IMR-90 (cell line): ENCODE measurements around the gene MAGI1. TPM values are rescaled to one million over a fixed set of nuclear protein-coding genes. Genes with fewer than 3 reads are reported as not detected.

ENCODE experiments used
- ATAC-seq: fragments of 200-7000 bp; cut with Tn5 transposase; 2 replicates; pipeline ENCODE4 v1.9.1; 2020; ENCODE audit warnings: low read depth, mild to moderate bottlenecking, moderate library complexity
- BruUV-seq: library from RNA; stranded (reverse); fragments of 400-500 nt; replicated peaks from 2 replicates; lab custom pipeline; 2021; lab: Mats Ljungman, UMichigan
- CTCF ChIA-PET: fragments of 300-600 bp; formaldehyde crosslinking; extraction: SDS; loops from one replicate; lab custom pipeline; 2021; ENCODE audit warnings: antibody characterized with exemption; lab: Yijun Ruan, JAX
- POLR2A ChIA-PET: fragments of 300-600 bp; sonication (Branson Sonifier 250); formaldehyde crosslinking; loops from one replicate; lab custom pipeline; 2022; ENCODE audit warnings: antibody characterized with exemption; ENCODE audit not compliant: unreplicated experiment; lab: Charles Lee
- DNase-seq: peaks from one replicate; pipeline ENCODE4 v3.0.0; 2013
- H2AFZ ChIP-seq: replicated peaks from 2 replicates; pipeline ENCODE3; 2013; ENCODE audit warnings: low read length, mild to moderate bottlenecking; ENCODE audit not compliant: poor library complexity
- H2AK5ac ChIP-seq: 2 replicates; pipeline ENCODE4 v1.6.1; 2013; ENCODE audit warnings: low read depth, low read length, inconsistent platforms
- H2AK9ac ChIP-seq: replicated peaks from 2 replicates; pipeline ENCODE3; 2013; ENCODE audit warnings: mild to moderate bottlenecking, low read depth, low read length, moderate library complexity; ENCODE audit not compliant: poor library complexity
- H2BK120ac ChIP-seq: 2 replicates; pipeline ENCODE4 v1.6.1; 2013; ENCODE audit warnings: low read depth, low read length, inconsistent platforms
- H2BK15ac ChIP-seq: 3 replicates; pipeline ENCODE4 v1.6.1; 2013; ENCODE audit warnings: low read depth, low read length, inconsistent platforms
- H2BK20ac ChIP-seq: 2 replicates; pipeline ENCODE4 v1.6.1; 2013; ENCODE audit warnings: low read depth, mild to moderate bottlenecking, inconsistent platforms, low read length, moderate library complexity
- H2BK5ac ChIP-seq: 2 replicates; pipeline ENCODE4 v1.6.1; 2013; ENCODE audit warnings: mild to moderate bottlenecking, low read depth, low read length, inconsistent platforms; ENCODE audit not compliant: poor library complexity, severe bottlenecking
- H3K14ac ChIP-seq: replicated peaks from 2 replicates; pipeline ENCODE4 v1.6.1; 2013; ENCODE audit warnings: low read depth, low read length, inconsistent platforms
- H3K18ac ChIP-seq: 2 replicates; pipeline ENCODE4 v1.6.1; 2013; ENCODE audit warnings: low read depth, low read length, control low read depth
- H3K23ac ChIP-seq: 2 replicates; pipeline ENCODE4 v1.6.1; 2013; ENCODE audit warnings: low read depth, low read length, inconsistent platforms
- H3K27ac ChIP-seq: 2 replicates; pipeline ENCODE4 v1.5.1; 2013; ENCODE audit warnings: mild to moderate bottlenecking, control low read depth, low read length; ENCODE audit not compliant: insufficient read depth
- H3K27me3 ChIP-seq: 2 replicates; pipeline ENCODE4 v1.6.1; 2013; ENCODE audit warnings: low read length; ENCODE audit not compliant: control insufficient read depth, insufficient read depth
- H3K36me3 ChIP-seq: 2 replicates; pipeline ENCODE4 v1.6.1; 2013; ENCODE audit warnings: low read length, mixed read lengths; ENCODE audit not compliant: control insufficient read depth, insufficient read depth
- H3K4ac ChIP-seq: 2 replicates; pipeline ENCODE4 v1.6.1; 2013; ENCODE audit warnings: low read depth, low read length, inconsistent platforms
- H3K4me1 ChIP-seq: 2 replicates; pipeline ENCODE4 v1.6.1; 2013; ENCODE audit warnings: low read length, mixed read lengths; ENCODE audit not compliant: control insufficient read depth, insufficient read depth
- H3K4me2 ChIP-seq: 2 replicates; pipeline ENCODE4 v1.6.1; 2013; ENCODE audit warnings: low read depth, mild to moderate bottlenecking, control low read depth, low read length, moderate library complexity
- H3K4me3 ChIP-seq: 2 replicates; pipeline ENCODE4 v1.5.1; 2013; ENCODE audit warnings: low read depth, mild to moderate bottlenecking, control low read depth, low read length, moderate library complexity; ENCODE audit not compliant: insufficient read depth
- H3K56ac ChIP-seq: 2 replicates; pipeline ENCODE4 v1.6.1; 2013; ENCODE audit warnings: low read length, inconsistent platforms; ENCODE audit not compliant: insufficient read depth; ENCODE audit errors: extremely low read depth
- H3K79me1 ChIP-seq, 2 experiments: 2 replicates each; pipeline ENCODE4 v1.6.1; 2013; ENCODE audit warnings: low read length in 2 of 2, inconsistent platforms in 1 of 2, low read depth in 1 of 2
- H3K9ac ChIP-seq: 2 replicates; pipeline ENCODE4 v1.6.1; 2013; ENCODE audit warnings: low read depth, low read length, control low read depth
- H3K9me1 ChIP-seq: 2 replicates; pipeline ENCODE4 v1.6.1; 2013; ENCODE audit warnings: low read length, inconsistent platforms; ENCODE audit not compliant: insufficient read depth
- H3K9me3 ChIP-seq: 2 replicates; pipeline ENCODE4 v1.6.1; 2013; ENCODE audit warnings: low read length; ENCODE audit not compliant: control insufficient read depth, insufficient read depth
- H4K20me1 ChIP-seq: 2 replicates; pipeline ENCODE4 v1.6.1; 2013; ENCODE audit warnings: low read length, inconsistent platforms; ENCODE audit not compliant: insufficient read depth
- H4K5ac ChIP-seq: 2 replicates; pipeline ENCODE4 v1.6.1; 2013; ENCODE audit warnings: mild to moderate bottlenecking, low read depth, low read length, control low read depth
- H4K8ac ChIP-seq, 2 experiments: 2 replicates each; pipeline ENCODE4 v1.6.1; 2013; ENCODE audit warnings: low read depth in 2 of 2, low read length in 2 of 2, control low read depth in 1 of 2, inconsistent platforms in 1 of 2
- H4K91ac ChIP-seq: 2 replicates; pipeline ENCODE4 v1.6.1; 2013; ENCODE audit warnings: low read depth, low read length, inconsistent platforms; ENCODE audit not compliant: insufficient read depth
- CHD1 ChIP-seq: IDR thresholded peaks from 2 replicates; pipeline ENCODE4 v1.6.1; 2012; ENCODE audit warnings: low read depth, low read length, improper control_type of control experiment
- CTCF ChIP-seq: conservative IDR thresholded peaks from 2 replicates; pipeline ENCODE4 v1.5.1; 2012; ENCODE audit warnings: mild to moderate bottlenecking, low read depth, low read length, improper control_type of control experiment
- RAD21 ChIP-seq: IDR thresholded peaks from 2 replicates; pipeline ENCODE4 v1.6.1; 2012; ENCODE audit warnings: low read length, improper control_type of control experiment
- RFX5 ChIP-seq: IDR thresholded peaks from 2 replicates; pipeline ENCODE4 v1.8.0; 2012; ENCODE audit warnings: low read depth, mild to moderate bottlenecking, low read length, moderate library complexity
- SMC3 ChIP-seq: fragments of 150-350 bp; IDR thresholded peaks from 2 replicates; pipeline ENCODE4 v1.6.1; 2016; ENCODE audit warnings: low read depth, mild to moderate bottlenecking, antibody characterized with exemption, low read length, moderate library complexity
- WGBS, 2 experiments: methylation state at CpG; one replicate each; pipeline versions ENCODE4 v1.1.5 to v1.1.7; 2013; ENCODE audit warnings: missing lambda C conversion rate in 2 of 2; ENCODE audit not compliant: insufficient read length in 1 of 2; ENCODE audit errors: extremely low coverage in 2 of 2; 5-methylcytosine and 5-hydroxymethylcytosine counted together
- dilution Hi-C: fragments of 300-500 bp; cut with HindIII; formaldehyde crosslinking; loops from one replicate; pipeline ENCODE4 v1.14.3; 2018; ENCODE audit warnings: low sequenced_read_pairs; ENCODE audit not compliant: unreplicated experiment
- in situ Hi-C: fragments of 300-500 bp; cut with MboI; formaldehyde crosslinking; loops from 3 replicates; pipeline ENCODE4 v1.14.3; 2019; ENCODE audit warnings: low sequenced_read_pairs, inconsistent platforms, mixed read lengths
- intact Hi-C: fragments of 100-400 bp; cut with micrococcal nuclease; formaldehyde crosslinking; loops from 2 replicates; pipeline ENCODE4 v1.10.0; 2022
- polyA plus RNA-seq, 3 experiments: library from polyadenylated mRNA; depleted of rRNA; stranded (reverse); fragments of >200 nt; gene quantifications; 2 replicates each; pipeline ENCODE4 v1.2.3, GENCODE V29; 2012; ENCODE audit warnings: low replicate concordance in 1 of 3
- total RNA-seq: library from RNA; depleted of rRNA; stranded (reverse); fragments of >200 nt; gene quantifications from 2 replicates; pipeline ENCODE4 v1.2.3, GENCODE V29; 2012

The MAGI1 gene
- total and polyA plus RNA-seq, 2 of the 4 experiments (the other 2 are of a cell fraction) = 14.5 to 24.2 TPM

GRCh38 chr3:65751123-65751700 lies 287.5 kb downstream of the MAGI1 start:
- Histone ChIP-seq H3K4me3 (no peak overlapping the region), H3K27ac (no peak overlapping the region), H2BK15ac (no peak overlapping the region), H2AK5ac (no peak overlapping the region), H2BK120ac (no peak overlapping the region), H4K8ac (no peak overlapping the region), H3K9ac (no peak overlapping the region), H2AK9ac (no peak overlapping the region), H3K14ac (no peak overlapping the region; the same call in 1 of the 2 replicates), H3K56ac (no peak overlapping the region), H3K23ac (no peak overlapping the region), H3K27me3 (no peaks in the 10 kb centered on the region), H2AFZ (no peak overlapping the region), H3K36me3 (no peaks in the 10 kb centered on the region), H3K9me3 (no peaks in the 10 kb centered on the region), H2BK20ac (no peak overlapping the region), H2BK5ac (no peak overlapping the region), H3K4me1 (no peaks in the 10 kb centered on the region; the same call in 1 of the 2 replicates), H3K4me2 (no peak overlapping the region), H4K5ac (no peak overlapping the region), H3K79me1 (peaks cover 13 to 43% of the 10 kb centered on the region in 2 experiments; a peak in 3 of 4 replicates), H3K9me1 (no peaks in the 10 kb centered on the region; the same call in 1 of the 2 replicates), H3K18ac (no peak overlapping the region), H4K20me1 (peaks cover 14% of the 10 kb centered on the region; the same call in 1 of the 2 replicates), H3K4ac (no peak overlapping the region), H4K91ac (no peak overlapping the region)
- ATAC-seq = peak; percentile 89
- DNase-seq = peak; percentile 34
- intact Hi-C loops (loop anchor here (2.0 to 5.0 kb wide), 2 partner anchors 312 to 1219 kb away; no protein-coding TSS in a partner anchor), in situ Hi-C loops (no loop called here), dilution Hi-C loops (no loop called here)
- no TSS peak for BruUV-seq
- CTCF ChIA-PET = interaction anchor here (0.6 to 2.2 kb wide), 16 partner anchors 11 to 1221 kb away, joined by 3 to 13 read pairs (median 3); no protein-coding TSS in a partner anchor
- TF ChIP-seq RFX5 = no peak
- TF ChIP-seq CHD1 = no peak
- TF ChIP-seq RAD21 = peak; percentile 54
- TF ChIP-seq CTCF = peak; percentile 59
- TF ChIP-seq SMC3 = peak; percentile 50
- WGBS, 2 experiments = 44% methylated on average over 2 of the region's 5 CpGs; no CpG with 5 or more reads in 1 of the 2 experiments
- POLR2A ChIA-PET = no interaction called here
